Astrocyte (in vitro differentiated cells and primary cell): Measurements from ENCODE around the gene PAIP2B. TPM values are rescaled to one million over a fixed set of nuclear protein-coding genes. Genes with fewer than 3 reads are reported as not detected.

ENCODE experiments used
- DNase-seq: peaks from one replicate; pipeline ENCODE4 v3.0.0-alpha.2; 2010; ENCODE audit warnings: low read depth
- FAIRE-seq: peaks from 2 replicates; lab custom pipeline; 2011; peaks lifted over from hg19 to GRCh38; lab: Jason Lieb, UNC
- H2AFZ ChIP-seq: 2 replicates; pipeline ENCODE4 v1.6.0; 2012; ENCODE audit warnings: low read depth, low read length, inconsistent platforms
- H3K27ac ChIP-seq: 2 replicates; pipeline ENCODE4 v1.5.1; 2011; ENCODE audit warnings: low read depth, low read length, inconsistent platforms
- H3K27me3 ChIP-seq: 2 replicates; pipeline ENCODE4 v1.6.0; 2011; ENCODE audit warnings: low read length, inconsistent platforms; ENCODE audit not compliant: insufficient read depth
- H3K36me3 ChIP-seq: 2 replicates; pipeline ENCODE4 v1.5.1; 2011; ENCODE audit warnings: low read length, inconsistent platforms; ENCODE audit not compliant: insufficient read depth
- H3K4me1 ChIP-seq: 2 replicates; pipeline ENCODE4 v1.5.1; 2011; ENCODE audit warnings: low read length, inconsistent platforms; ENCODE audit not compliant: insufficient read depth
- H3K4me2 ChIP-seq: 2 replicates; pipeline ENCODE4 v1.6.0; 2012; ENCODE audit warnings: low read length, inconsistent platforms
- H3K4me3 ChIP-seq: 2 replicates; pipeline ENCODE4 v1.5.1; 2011; ENCODE audit warnings: low read depth, mild to moderate bottlenecking, low read length, inconsistent platforms; ENCODE audit not compliant: insufficient read depth
- H3K79me2 ChIP-seq: 2 replicates; pipeline ENCODE4 v1.6.0; 2012; ENCODE audit warnings: mild to moderate bottlenecking, low read length, inconsistent platforms; ENCODE audit not compliant: insufficient read depth
- H3K9ac ChIP-seq: 2 replicates; pipeline ENCODE4 v1.6.0; 2012; ENCODE audit warnings: mild to moderate bottlenecking, low read length, inconsistent platforms
- H3K9me3 ChIP-seq: 2 replicates; pipeline ENCODE4 v1.5.1; 2012; ENCODE audit warnings: low read depth, mild to moderate bottlenecking, low read length, inconsistent platforms; ENCODE audit not compliant: insufficient read depth
- H4K20me1 ChIP-seq: 2 replicates; pipeline ENCODE4 v1.6.0; 2012; ENCODE audit warnings: low read length, inconsistent platforms; ENCODE audit not compliant: insufficient read depth
- H3K27ac Mint-ChIP-seq: one replicate; pipeline ENCODE4 v1.8.0; 2021; ENCODE audit warnings: mild to moderate bottlenecking, mixed read lengths; ENCODE audit not compliant: unreplicated experiment
- H3K27me3 Mint-ChIP-seq: one replicate; pipeline ENCODE4 v1.8.0; 2021; ENCODE audit warnings: low read depth, mixed read lengths; ENCODE audit not compliant: unreplicated experiment
- H3K36me3 Mint-ChIP-seq: one replicate; pipeline ENCODE4 v1.8.0; 2021; ENCODE audit warnings: low read depth, mixed read lengths; ENCODE audit not compliant: unreplicated experiment
- H3K4me1 Mint-ChIP-seq: one replicate; pipeline ENCODE4 v1.8.0; 2021; ENCODE audit warnings: low read depth, mixed read lengths; ENCODE audit not compliant: unreplicated experiment
- H3K4me3 Mint-ChIP-seq: one replicate; pipeline ENCODE4 v1.8.0; 2021; ENCODE audit warnings: mild to moderate bottlenecking, moderate library complexity, mixed read lengths; ENCODE audit not compliant: unreplicated experiment
- H3K9me3 Mint-ChIP-seq: one replicate; pipeline ENCODE4 v1.8.0; 2021; ENCODE audit warnings: mild to moderate bottlenecking, mixed read lengths; ENCODE audit not compliant: unreplicated experiment
- EZH2 ChIP-seq: IDR thresholded peaks from 2 replicates; pipeline ENCODE4 v1.6.1; 2012; ENCODE audit warnings: mild to moderate bottlenecking, low read length, inconsistent platforms; ENCODE audit not compliant: insufficient read depth
- total RNA-seq: library from RNA; stranded (reverse); gene quantifications from 2 replicates; pipeline ENCODE4 v1.2.1, GENCODE V29; 2021
- TF ChIP-seq, protein P1 (sequence below): IDR thresholded peaks from 2 replicates; pipeline ENCODE4 v1.5.1; 2011; ENCODE audit warnings: low read depth, mild to moderate bottlenecking, inconsistent platforms, low read length, moderate library complexity; ENCODE audit not compliant: insufficient read depth

PAIP2B gene
- total RNA-seq, 1 donor from 2014 or later = 1.7 TPM

- no peaks in the 10 kb centered on the region for H3K4me1 ChIP-seq
- no peaks in the 10 kb centered on the region for H4K20me1 ChIP-seq
- H3K27me3 ChIP-seq = peaks cover 9% of the 10 kb centered on the region
- no peaks in the 10 kb centered on the region for H3K9me3 ChIP-seq
- H3K27me3 Mint-ChIP-seq = no peaks in the 10 kb centered on the region
- H2AFZ ChIP-seq = no peak overlapping the region
- no peak overlapping the region for H3K9ac ChIP-seq
- H3K36me3 ChIP-seq = no peaks in the 10 kb centered on the region
- no peaks in the 10 kb centered on the region for H3K9me3 Mint-ChIP-seq
- TF ChIP-seq EZH2 = no peak
- TF ChIP-seq, protein P1, sequence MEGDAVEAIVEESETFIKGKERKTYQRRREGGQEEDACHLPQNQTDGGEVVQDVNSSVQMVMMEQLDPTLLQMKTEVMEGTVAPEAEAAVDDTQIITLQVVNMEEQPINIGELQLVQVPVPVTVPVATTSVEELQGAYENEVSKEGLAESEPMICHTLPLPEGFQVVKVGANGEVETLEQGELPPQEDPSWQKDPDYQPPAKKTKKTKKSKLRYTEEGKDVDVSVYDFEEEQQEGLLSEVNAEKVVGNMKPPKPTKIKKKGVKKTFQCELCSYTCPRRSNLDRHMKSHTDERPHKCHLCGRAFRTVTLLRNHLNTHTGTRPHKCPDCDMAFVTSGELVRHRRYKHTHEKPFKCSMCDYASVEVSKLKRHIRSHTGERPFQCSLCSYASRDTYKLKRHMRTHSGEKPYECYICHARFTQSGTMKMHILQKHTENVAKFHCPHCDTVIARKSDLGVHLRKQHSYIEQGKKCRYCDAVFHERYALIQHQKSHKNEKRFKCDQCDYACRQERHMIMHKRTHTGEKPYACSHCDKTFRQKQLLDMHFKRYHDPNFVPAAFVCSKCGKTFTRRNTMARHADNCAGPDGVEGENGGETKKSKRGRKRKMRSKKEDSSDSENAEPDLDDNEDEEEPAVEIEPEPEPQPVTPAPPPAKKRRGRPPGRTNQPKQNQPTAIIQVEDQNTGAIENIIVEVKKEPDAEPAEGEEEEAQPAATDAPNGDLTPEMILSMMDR = no peak
- no peak overlapping the region for H3K4me2 ChIP-seq
- FAIRE-seq = no peak
- H3K36me3 Mint-ChIP-seq = no peaks in the 10 kb centered on the region
- no peak overlapping the region for H3K4me3 ChIP-seq
- no peak overlapping the region for H3K4me3 Mint-ChIP-seq
- H3K27ac ChIP-seq = no peak overlapping the region
- no peaks in the 10 kb centered on the region for H3K4me1 Mint-ChIP-seq
- H3K27ac Mint-ChIP-seq = no peak overlapping the region
- DNase-seq = no peak
- no peaks in the 10 kb centered on the region for H3K79me2 ChIP-seq
These were observed 18.1 kb downstream of the PAIP2B start for GRCh38 chr2:71208756-71209155.

DNA sequence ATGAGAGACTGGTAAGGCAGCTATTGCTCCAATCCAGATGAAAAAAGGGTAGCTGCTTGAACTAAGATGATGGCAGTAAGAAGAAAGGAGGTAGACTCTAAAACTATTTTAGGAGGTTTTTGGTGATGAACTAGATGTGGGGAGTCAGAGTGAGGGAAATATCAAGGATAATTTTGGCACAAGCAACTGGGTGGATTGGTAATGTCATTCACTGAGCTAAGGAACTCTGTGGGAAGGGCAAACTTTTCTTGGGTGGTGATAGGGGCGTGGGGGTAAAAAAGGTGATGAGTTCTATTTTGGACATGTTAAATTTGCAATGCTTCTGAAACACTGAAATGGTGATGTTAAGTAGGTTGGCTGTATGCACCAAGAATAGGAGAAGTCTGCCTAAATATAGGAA, 19.3 kb downstream of the PAIP2B start:
- Mint-ChIP-seq H3K27me3 (no peaks in the 10 kb centered on the region), H3K36me3 (no peaks in the 10 kb centered on the region), H3K4me1 (no peaks in the 10 kb centered on the region), H3K4me3 (no peak overlapping the region), H3K27ac (no peak overlapping the region), H3K9me3 (no peaks in the 10 kb centered on the region)
- H3K4me3 ChIP-seq = no peak overlapping the region
- DNase-seq (no peak), FAIRE-seq (no peak)
- H3K79me2 ChIP-seq = no peaks in the 10 kb centered on the region
- H3K27ac ChIP-seq = no peak overlapping the region
- no peaks in the 10 kb centered on the region for H4K20me1 ChIP-seq
- peaks cover 9% of the 10 kb centered on the region for H3K27me3 ChIP-seq
- H3K4me2 ChIP-seq = no peak overlapping the region
- H3K9me3 ChIP-seq = no peaks in the 10 kb centered on the region
- no peaks in the 10 kb centered on the region for H3K4me1 ChIP-seq
- TF ChIP-seq EZH2 = no peak
- TF ChIP-seq, protein P1 = no peak
- H2AFZ ChIP-seq = no peak overlapping the region
- H3K9ac ChIP-seq = no peak overlapping the region
- no peaks in the 10 kb centered on the region for H3K36me3 ChIP-seq

DNA sequence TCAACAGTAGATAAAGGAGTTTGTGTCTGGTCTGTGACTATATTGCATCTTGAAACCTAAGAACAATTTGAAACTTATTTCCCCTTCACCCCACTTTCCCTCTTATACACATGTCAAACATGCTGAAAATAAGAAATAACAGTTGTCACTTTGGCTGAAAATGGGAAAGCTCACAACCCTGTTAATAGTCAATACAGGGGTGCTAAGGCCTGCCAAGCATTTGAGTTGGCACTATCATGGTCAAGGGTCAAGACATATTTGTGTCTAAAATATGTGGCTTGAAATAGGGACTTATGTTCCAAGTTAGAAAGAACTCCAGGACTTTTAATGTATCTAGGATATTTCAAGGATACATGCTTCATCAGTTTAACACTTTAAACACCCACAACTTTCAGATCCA, 20.6 kb downstream of the PAIP2B start:
- no peak for FAIRE-seq
- Mint-ChIP-seq H3K9me3 (no peaks in the 10 kb centered on the region), H3K36me3 (no peaks in the 10 kb centered on the region)

More for the DNA sequence above, 20.6 kb downstream of the PAIP2B start:
- Mint-ChIP-seq H3K4me3 (no peak overlapping the region), H3K27ac (no peak overlapping the region), H3K4me1 (no peaks in the 10 kb centered on the region), H3K27me3 (no peaks in the 10 kb centered on the region)
- DNase-seq = no peak
- TF ChIP-seq, protein P1 = no peak
- TF ChIP-seq EZH2 = no peak
- H3K4me3 ChIP-seq = no peak overlapping the region
- H3K4me2 ChIP-seq = no peak overlapping the region
- H3K36me3 ChIP-seq = no peaks in the 10 kb centered on the region
- H3K27me3 ChIP-seq = peaks cover 9% of the 10 kb centered on the region
- no peaks in the 10 kb centered on the region for H3K9me3 ChIP-seq
- no peak overlapping the region for H2AFZ ChIP-seq
- H3K9ac ChIP-seq = no peak overlapping the region
- H4K20me1 ChIP-seq = no peaks in the 10 kb centered on the region
- H3K27ac ChIP-seq = no peak overlapping the region
- no peaks in the 10 kb centered on the region for H3K4me1 ChIP-seq
- no peaks in the 10 kb centered on the region for H3K79me2 ChIP-seq
